HepG2 (cell line): ENCODE data around the gene RREB1.

Experiments used
- HNRNPUL1 ChIP-seq: fragments of 200-400 bp; formaldehyde crosslinking; IDR thresholded peaks from 2 replicates; pipeline ENCODE4 v1.6.1; 2017; ENCODE audit warnings: low read depth, mild to moderate bottlenecking, low read length, moderate library complexity
- ISX ChIP-seq: sonication (generic); formaldehyde crosslinking; conservative IDR thresholded peaks from 2 replicates; pipeline ENCODE4 v1.5.0; 2020; ENCODE audit warnings: missing genetic modification reagents
- MAZ ChIP-seq, 2 experiments: sonication (generic) in 1 of 2; formaldehyde crosslinking in 1 of 2; IDR thresholded peaks; 2 replicates each; pipeline versions ENCODE4 v1.5.0 to v1.6.1; 2012 to 2020; ENCODE audit warnings: low read depth in 2 of 2, mild to moderate bottlenecking in 2 of 2, borderline replicate concordance in 1 of 2, improper control_type of control experiment in 1 of 2, low read length in 1 of 2, missing genetic modification reagents in 1 of 2, moderate library complexity in 1 of 2
- NFE2L1 ChIP-seq: sonication (generic); formaldehyde crosslinking; IDR thresholded peaks from 2 replicates; pipeline ENCODE4 v1.4.0; 2020; ENCODE audit warnings: missing genetic modification reagents, mild to moderate bottlenecking, borderline replicate concordance
- POLR2A ChIP-seq, 2 experiments: IDR thresholded peaks; 2 replicates each; pipeline ENCODE4 v1.6.1; 2011; ENCODE audit warnings: low read depth in 2 of 2, low read length in 2 of 2, mild to moderate bottlenecking in 1 of 2, moderate library complexity in 1 of 2; ENCODE audit not compliant: insufficient read depth in 1 of 2
- SOX6 ChIP-seq, 2 experiments: fragments of 450-650 bp in 1 of 2; sonication (generic) in 1 of 2; formaldehyde crosslinking in 1 of 2; IDR thresholded peaks; 2 replicates each; pipeline versions ENCODE4 v1.4.0 to v1.6.1; 2017 to 2020; ENCODE audit warnings: antibody characterized with exemption in 1 of 2, mild to moderate bottlenecking in 1 of 2, missing genetic modification reagents in 1 of 2
- ZNF615 ChIP-seq: sonication (generic); formaldehyde crosslinking; IDR thresholded peaks from 2 replicates; pipeline ENCODE4 v1.5.0; 2020; ENCODE audit warnings: mild to moderate bottlenecking, missing genetic modification reagents, borderline replicate concordance
- TF ChIP-seq, protein P1 (sequence below): sonication (generic); formaldehyde crosslinking; IDR thresholded peaks from 2 replicates; pipeline ENCODE4 v1.5.0; 2020; ENCODE audit warnings: mild to moderate bottlenecking, missing genetic modification reagents, moderate library complexity

- no peak for TF ChIP-seq MAZ (IDR thresholded peaks at IDR 0.05; ENCODE audit: borderline replicate concordance, low read depth, low read length)
- no peak for TF ChIP-seq MAZ (CRISPR knock-in tag; IDR thresholded peaks at IDR 0.05; ENCODE audit: low read depth)
- TF ChIP-seq, protein P1, sequence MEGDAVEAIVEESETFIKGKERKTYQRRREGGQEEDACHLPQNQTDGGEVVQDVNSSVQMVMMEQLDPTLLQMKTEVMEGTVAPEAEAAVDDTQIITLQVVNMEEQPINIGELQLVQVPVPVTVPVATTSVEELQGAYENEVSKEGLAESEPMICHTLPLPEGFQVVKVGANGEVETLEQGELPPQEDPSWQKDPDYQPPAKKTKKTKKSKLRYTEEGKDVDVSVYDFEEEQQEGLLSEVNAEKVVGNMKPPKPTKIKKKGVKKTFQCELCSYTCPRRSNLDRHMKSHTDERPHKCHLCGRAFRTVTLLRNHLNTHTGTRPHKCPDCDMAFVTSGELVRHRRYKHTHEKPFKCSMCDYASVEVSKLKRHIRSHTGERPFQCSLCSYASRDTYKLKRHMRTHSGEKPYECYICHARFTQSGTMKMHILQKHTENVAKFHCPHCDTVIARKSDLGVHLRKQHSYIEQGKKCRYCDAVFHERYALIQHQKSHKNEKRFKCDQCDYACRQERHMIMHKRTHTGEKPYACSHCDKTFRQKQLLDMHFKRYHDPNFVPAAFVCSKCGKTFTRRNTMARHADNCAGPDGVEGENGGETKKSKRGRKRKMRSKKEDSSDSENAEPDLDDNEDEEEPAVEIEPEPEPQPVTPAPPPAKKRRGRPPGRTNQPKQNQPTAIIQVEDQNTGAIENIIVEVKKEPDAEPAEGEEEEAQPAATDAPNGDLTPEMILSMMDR (CRISPR knock-in tag): no peak
- no peak for TF ChIP-seq ZNF615
- no peak for TF ChIP-seq POLR2A (IDR thresholded peaks at IDR 0.05; ENCODE audit: insufficient read depth in 1 of 2, low read depth in 2 of 2, low read length in 2 of 2)
- no peak for TF ChIP-seq NFE2L1
- no peak for TF ChIP-seq SOX6 (IDR thresholded peaks at IDR 0.05)
- no peak for TF ChIP-seq SOX6 (CRISPR knock-in tag; IDR thresholded peaks at IDR 0.05)
- no peak for TF ChIP-seq HNRNPUL1
- no peak for TF ChIP-seq ISX
These were observed 7.9 kb downstream of the RREB1 start for GRCh38 chr6:7115543-7116231.
